Breast epithelium (tissue), 3 donors: Measurements from ENCODE around the gene PLXNA4.

Source experiments
- CTCF ChIP-seq, 3 donors: fragments of 450-650 bp; IDR thresholded peaks; one replicate each; pipeline ENCODE4 v1.5.1; 2016 to 2017; ENCODE audit warnings: antibody characterized with exemption in 3 of 3, mild to moderate bottlenecking in 3 of 3, moderate library complexity in 3 of 3
- POLR2A ChIP-seq: fragments of 450-650 bp; IDR thresholded peaks from one replicate; pipeline ENCODE4 v1.6.1; 2016; ENCODE audit warnings: antibody characterized with exemption, mild to moderate bottlenecking, moderate library complexity
- POLR2AphosphoS5 ChIP-seq, 3 donors: sonication (generic); formaldehyde crosslinking; IDR thresholded peaks; one replicate each; pipeline ENCODE4 v1.6.1; 2017; ENCODE audit warnings: antibody characterized with exemption in 3 of 3

GRCh38 chr7:132398253-132398925 lies 177.9 kb downstream of the PLXNA4 start:
- TF ChIP-seq POLR2A, result no peak
- TF ChIP-seq CTCF (IDR thresholded peaks at IDR 0.05), result no peak
- no peak for TF ChIP-seq POLR2AphosphoS5 (IDR thresholded peaks at IDR 0.05)
